ENCODE measurements around the gene STARD4. TPM values are rescaled to one million over a fixed set of nuclear protein-coding genes. Genes with fewer than 3 reads are reported as not detected.

Gene STARD4
- total and polyA plus RNA-seq, 2 of the 13 experiments (the other 11 are each of a cell fraction or from before 2014, with no cell fraction given), result 27.4 to 66.9 TPM

DNA sequence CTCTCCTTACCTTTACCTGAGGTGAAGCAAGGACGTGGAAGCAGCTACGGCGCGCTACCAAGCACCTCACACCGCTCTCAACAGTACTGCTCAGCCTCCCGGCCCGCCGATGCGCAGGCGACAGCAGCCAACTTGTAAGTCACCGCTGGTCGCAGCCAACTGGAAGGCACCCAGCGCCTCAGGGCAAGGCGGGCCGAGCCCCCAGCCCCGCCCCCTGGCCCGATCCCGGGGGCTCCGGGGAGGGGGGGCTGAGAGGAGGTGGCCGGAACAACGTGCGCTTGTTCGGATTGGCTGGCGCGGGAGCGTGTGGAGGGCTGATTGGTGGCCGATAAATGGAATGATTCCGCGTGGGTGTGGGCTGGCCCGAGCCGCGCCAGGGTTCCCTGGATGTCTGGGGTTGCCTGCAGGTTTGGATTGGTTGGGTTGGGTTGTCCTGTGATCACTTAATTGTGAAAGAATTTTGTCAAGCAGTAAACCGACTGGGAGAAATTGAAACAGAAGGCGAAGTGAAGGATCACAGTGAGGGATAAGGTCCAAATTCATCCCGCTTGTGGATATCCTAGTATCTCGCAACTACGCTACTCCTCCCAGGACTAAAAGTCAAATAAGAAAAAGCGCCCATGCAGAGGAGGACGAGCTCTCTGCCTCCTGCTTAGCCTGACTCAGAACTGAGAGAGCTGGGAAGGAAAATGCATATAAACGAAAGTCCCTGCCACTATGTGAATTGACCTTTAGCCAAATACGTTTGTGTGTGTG lies at the start of gene STARD4 (continued):
- TF ChIP-seq REXO4 (CRISPR knock-in tag; IDR thresholded peaks at IDR 0.05; ENCODE audit: borderline replicate concordance), result no peak
- TF ChIP-seq MED1 (CRISPR knock-in tag; IDR thresholded peaks at IDR 0.05), result peak; percentile 90
- no peak for TF ChIP-seq CBX2 (IDR thresholded peaks at IDR 0.05; ENCODE audit: low read depth, low read length)
- TF ChIP-seq CBX2 (CRISPR knock-in tag; IDR thresholded peaks at IDR 0.05; ENCODE audit: low read depth), result no peak
- TF ChIP-seq BRD4 (CRISPR knock-in tag; IDR thresholded peaks at IDR 0.05), result peak; percentile 96
- TF ChIP-seq, protein P1, sequence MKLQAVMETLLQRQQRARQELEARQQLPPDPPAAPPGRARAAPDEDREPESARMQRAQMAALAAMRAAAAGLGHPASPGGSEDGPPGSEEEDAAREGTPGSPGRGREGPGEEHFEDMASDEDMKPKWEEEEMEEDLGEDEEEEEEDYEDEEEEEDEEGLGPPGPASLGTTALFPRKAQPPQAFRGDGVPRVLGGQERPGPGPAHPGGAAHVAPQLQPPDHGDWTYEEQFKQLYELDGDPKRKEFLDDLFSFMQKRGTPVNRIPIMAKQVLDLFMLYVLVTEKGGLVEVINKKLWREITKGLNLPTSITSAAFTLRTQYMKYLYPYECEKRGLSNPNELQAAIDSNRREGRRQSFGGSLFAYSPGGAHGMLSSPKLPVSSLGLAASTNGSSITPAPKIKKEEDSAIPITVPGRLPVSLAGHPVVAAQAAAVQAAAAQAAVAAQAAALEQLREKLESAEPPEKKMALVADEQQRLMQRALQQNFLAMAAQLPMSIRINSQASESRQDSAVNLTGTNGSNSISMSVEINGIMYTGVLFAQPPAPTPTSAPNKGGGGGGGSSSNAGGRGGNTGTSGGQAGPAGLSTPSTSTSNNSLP (IDR thresholded peaks at IDR 0.05; ENCODE audit: low read depth, low read length), result peak; percentile 9; the same call in 1 of the 2 replicates
- peak; percentile 19 for TF ChIP-seq TEAD3 (CRISPR knock-in tag; optimal IDR thresholded peaks at IDR 0.05; ENCODE audit: borderline replicate concordance)
- no peak for TF ChIP-seq KLF15 (CRISPR knock-in tag; IDR thresholded peaks at IDR 0.05; ENCODE audit: borderline replicate concordance)
- peak; percentile 63; the same call in 1 of the 2 replicates for TF ChIP-seq ZBTB38 (CRISPR knock-in tag; IDR thresholded peaks at IDR 0.05)
- TF ChIP-seq ZNF878 (CRISPR knock-in tag; IDR thresholded peaks at IDR 0.05), result peak; percentile 80
- peak; percentile 93 for TF ChIP-seq ZNF317 (CRISPR knock-in tag; IDR thresholded peaks at IDR 0.05)
- TF ChIP-seq ZNF556 (CRISPR knock-in tag; IDR thresholded peaks at IDR 0.05; ENCODE audit: borderline replicate concordance), result peak; percentile 71; the same call in 1 of the 2 replicates
- peak; percentile 97 for TF ChIP-seq SRSF1 (optimal IDR thresholded peaks at IDR 0.05; ENCODE audit: low read depth, low read length)
- peak; percentile 86 for TF ChIP-seq YEATS4 (CRISPR knock-in tag; IDR thresholded peaks at IDR 0.05; ENCODE audit: borderline replicate concordance)
- no peak for TF ChIP-seq LRRFIP1 (CRISPR knock-in tag; conservative IDR thresholded peaks at IDR 0.05)
- TF ChIP-seq TBX2 (CRISPR knock-in tag; IDR thresholded peaks at IDR 0.05; ENCODE audit: borderline replicate concordance), result peak; percentile 78; the same call in 1 of the 2 replicates
- peak; percentile 77; the same call in 1 of the 2 replicates for TF ChIP-seq TGIF2 (CRISPR knock-in tag; IDR thresholded peaks at IDR 0.05)
- TF ChIP-seq ZNF792 (CRISPR knock-in tag; IDR thresholded peaks at IDR 0.05), result peak; percentile 78; the same call in 1 of the 2 replicates
- TF ChIP-seq TRIM24 (CRISPR knock-in tag; IDR thresholded peaks at IDR 0.05), result no peak
- TF ChIP-seq, protein P2, sequence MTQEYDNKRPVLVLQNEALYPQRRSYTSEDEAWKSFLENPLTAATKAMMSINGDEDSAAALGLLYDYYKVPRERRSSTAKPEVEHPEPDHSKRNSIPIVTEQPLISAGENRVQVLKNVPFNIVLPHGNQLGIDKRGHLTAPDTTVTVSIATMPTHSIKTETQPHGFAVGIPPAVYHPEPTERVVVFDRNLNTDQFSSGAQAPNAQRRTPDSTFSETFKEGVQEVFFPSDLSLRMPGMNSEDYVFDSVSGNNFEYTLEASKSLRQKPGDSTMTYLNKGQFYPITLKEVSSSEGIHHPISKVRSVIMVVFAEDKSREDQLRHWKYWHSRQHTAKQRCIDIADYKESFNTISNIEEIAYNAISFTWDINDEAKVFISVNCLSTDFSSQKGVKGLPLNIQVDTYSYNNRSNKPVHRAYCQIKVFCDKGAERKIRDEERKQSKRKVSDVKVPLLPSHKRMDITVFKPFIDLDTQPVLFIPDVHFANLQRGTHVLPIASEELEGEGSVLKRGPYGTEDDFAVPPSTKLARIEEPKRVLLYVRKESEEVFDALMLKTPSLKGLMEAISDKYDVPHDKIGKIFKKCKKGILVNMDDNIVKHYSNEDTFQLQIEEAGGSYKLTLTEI (CRISPR knock-in tag; conservative IDR thresholded peaks at IDR 0.05), result no peak
- TF ChIP-seq ETV5 (CRISPR knock-in tag; IDR thresholded peaks at IDR 0.05; ENCODE audit: borderline replicate concordance), result peak; percentile 43; the same call in 1 of the 2 replicates
- no peak for TF ChIP-seq TERF1 (CRISPR knock-in tag; IDR thresholded peaks at IDR 0.05)
